ENCODE data around the gene ULBP2. TPM values are rescaled to one million over a fixed set of nuclear protein-coding genes. Genes with fewer than 3 reads are reported as not detected.
"Not testable (repeated sequence)": the region's sequence is repeated elsewhere in the genome, so short reads cannot be mapped to it uniquely, and the experiment has no call there.

The ULBP2 gene
- total RNA-seq, 4 donors from 2014 or later: 0.39 to 0.74 TPM; not detected in 2

DNA sequence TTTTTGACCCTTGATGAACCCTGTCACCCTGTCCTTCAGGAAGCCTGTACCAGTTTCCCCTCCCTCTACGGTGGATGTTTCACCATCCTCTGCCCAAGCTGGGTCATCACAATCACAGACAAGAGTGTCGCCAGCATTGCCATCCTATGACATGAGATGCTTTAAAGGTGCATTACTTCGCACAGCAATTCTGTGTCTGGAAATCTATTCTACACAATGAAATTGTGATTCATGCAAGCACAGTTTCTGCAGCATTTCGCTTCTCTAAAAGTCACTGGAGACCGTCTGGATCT lies 2.5 kb upstream of the ULBP2 start:
- Histone ChIP-seq H3K4me1 (peaks cover 0 to 33% (median 21%) of the 10 kb centered on the region in 3 donors), H3K4me3 (no peak overlapping the region), H3K36me3 (no peaks in the 10 kb centered on the region), H3K9me3 (no peaks in the 10 kb centered on the region), H3K27ac (no peak overlapping the region), H3K27me3 (peaks cover 92% of the 10 kb centered on the region)
- no peak for ATAC-seq
- TF ChIP-seq POLR2A (IDR thresholded peaks at IDR 0.05): no peak
- 17 to 23% methylated on average over 3 to 5 of the region's 5 CpGs for WGBS, 2 donors (ENCODE audit: low coverage in 1 of 2)

DNA sequence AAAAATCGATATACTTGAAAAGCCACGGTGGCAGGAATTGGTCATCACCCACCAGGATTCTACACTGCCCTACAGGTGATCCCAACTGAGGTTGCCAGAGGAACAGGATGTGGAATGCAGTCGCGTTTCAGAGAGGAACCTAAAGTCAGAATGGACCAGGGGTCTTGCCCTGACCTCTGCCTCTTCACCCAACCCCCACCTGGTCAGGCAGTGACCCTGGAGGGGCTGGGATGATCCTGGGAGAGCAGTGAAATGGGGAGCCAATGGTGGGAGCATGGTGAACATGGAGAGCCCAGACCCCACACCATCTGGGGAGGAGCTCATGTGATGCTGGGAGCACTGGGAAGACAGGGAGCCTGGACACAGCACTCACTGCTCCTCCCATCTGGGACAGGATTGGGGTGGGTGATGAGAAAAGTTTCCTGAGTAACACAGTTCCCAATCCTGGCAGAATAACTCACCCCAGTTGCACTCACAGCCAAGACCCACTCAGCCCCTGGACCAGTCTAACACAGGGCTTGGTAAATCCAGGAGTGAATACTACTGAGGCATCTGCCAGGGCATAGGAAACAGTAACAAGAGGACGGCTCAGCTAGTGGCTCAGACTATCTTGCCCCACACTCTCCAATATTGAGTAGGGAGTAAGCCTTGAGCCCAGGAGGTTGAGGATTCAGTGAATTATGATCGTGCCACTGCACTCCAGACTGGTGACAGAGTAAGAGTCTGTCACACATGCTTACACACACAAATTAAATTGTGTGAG lies 1.7 kb upstream of the ULBP2 start:
- no peak for ATAC-seq
- Histone ChIP-seq H3K4me3 (no peak overlapping the region), H3K4me1 (peaks cover 0 to 33% (median 21%) of the 10 kb centered on the region in 3 donors), H3K27me3 (peaks cover 84% of the 10 kb centered on the region), H3K27ac (no peak overlapping the region), H3K36me3 (no peaks in the 10 kb centered on the region), H3K9me3 (no peaks in the 10 kb centered on the region)
- WGBS, 2 donors (ENCODE audit: low coverage in 1 of 2): 18 to 26% methylated on average over 6 of the region's 6 CpGs
- TF ChIP-seq EP300 (IDR thresholded peaks at IDR 0.05) (no peak), POLR2A (IDR thresholded peaks at IDR 0.05) (no peak), POLR2AphosphoS5 (IDR thresholded peaks at IDR 0.05) (no peak)

DNA sequence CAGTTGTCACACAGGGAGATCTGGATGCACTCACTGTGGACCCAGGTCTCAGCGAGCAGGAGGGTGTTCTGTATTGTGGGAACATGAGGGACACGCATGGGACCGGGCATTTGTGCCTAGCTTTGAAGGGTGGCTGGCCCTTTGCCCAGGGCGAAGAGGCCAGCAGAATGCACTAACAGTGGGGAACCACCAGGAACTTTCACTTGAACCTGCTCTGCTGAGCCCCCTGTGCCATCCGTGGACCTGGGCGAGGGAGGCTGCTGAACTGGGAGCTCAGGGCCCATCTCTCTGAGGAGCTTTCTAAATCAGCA lies 1.2 kb upstream of the ULBP2 start:
- no peak overlapping the region for H3K4me3 ChIP-seq
- TF ChIP-seq POLR2AphosphoS5 (IDR thresholded peaks at IDR 0.05) (no peak), POLR2A (IDR thresholded peaks at IDR 0.05) (no peak), CTCF (IDR thresholded peaks at IDR 0.05) (no peak), EP300 (IDR thresholded peaks at IDR 0.05) (no peak)
- peaks cover 79% of the 10 kb centered on the region for H3K27me3 ChIP-seq
- no peaks in the 10 kb centered on the region for H3K36me3 ChIP-seq
- H3K27ac ChIP-seq: no peak overlapping the region
- H3K4me1 ChIP-seq: peaks cover 0 to 33% (median 21%) of the 10 kb centered on the region in 3 donors
- no peak for ATAC-seq
- WGBS, 2 donors (ENCODE audit: low coverage in 1 of 2): 50% methylated on average over 1 of the region's 6 CpGs; no CpG with 5 or more reads in 1 of the 2 donors
- H3K9me3 ChIP-seq: no peaks in the 10 kb centered on the region

DNA sequence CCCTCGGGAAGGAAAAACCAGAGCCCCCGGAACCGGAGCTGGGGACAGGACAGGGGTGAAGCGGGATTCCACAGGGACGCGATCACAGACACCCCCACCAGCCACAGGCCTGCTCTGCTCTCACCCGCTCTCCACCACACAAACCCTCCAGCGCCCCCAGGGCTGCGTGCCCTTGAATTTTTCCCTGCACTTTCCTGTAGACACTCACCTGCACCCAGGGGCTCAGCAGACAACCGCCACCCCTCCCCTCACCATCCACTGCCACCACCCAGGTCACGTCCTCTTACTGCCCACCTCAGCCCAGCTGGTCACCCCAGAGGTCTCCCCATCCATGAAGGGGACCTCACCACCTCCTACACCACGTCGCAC lies 631 bp downstream of the ULBP2 start:
- H3K36me3 ChIP-seq: no peaks in the 10 kb centered on the region
- TF ChIP-seq POLR2AphosphoS5 (IDR thresholded peaks at IDR 0.05): no peak
- TF ChIP-seq CTCF (IDR thresholded peaks at IDR 0.05): no peak
- no peak for TF ChIP-seq EP300 (IDR thresholded peaks at IDR 0.05)
- no peak for TF ChIP-seq POLR2A (IDR thresholded peaks at IDR 0.05)
- no peak overlapping the region for H3K27ac ChIP-seq
- WGBS, 2 donors (ENCODE audit: low coverage in 1 of 2): 18 to 80% methylated on average over 1 to 7 of the region's 13 CpGs
- H3K9me3 ChIP-seq: no peaks in the 10 kb centered on the region
- peaks cover 61% of the 10 kb centered on the region for H3K27me3 ChIP-seq
- peak overlapping the region in 1 of 2 donors; percentile 53 for H3K4me3 ChIP-seq
- H3K4me1 ChIP-seq: peaks cover 0 to 33% (median 21%) of the 10 kb centered on the region in 3 donors
- ATAC-seq: no peak

- H3K4me1 ChIP-seq: peaks cover 0 to 29% (median 18%) of the 10 kb centered on the region in 3 donors
- H3K4me3 ChIP-seq, H3K36me3 ChIP-seq, H3K9me3 ChIP-seq, ATAC-seq, H3K27ac ChIP-seq: not testable (repeated sequence)
- H3K27me3 ChIP-seq: peaks cover 59% of the 10 kb centered on the region
- 93% methylated on average over 3 of the region's 5 CpGs; no CpG with 5 or more reads in 1 of the 2 donors for WGBS, 2 donors (ENCODE audit: low coverage in 1 of 2)
Measured at GRCh38 chr6:149943321-149943720, 1.5 kb downstream of the ULBP2 start.

- not testable (repeated sequence) for H3K36me3 ChIP-seq, H3K27ac ChIP-seq, H3K9me3 ChIP-seq, H3K4me3 ChIP-seq, ATAC-seq
- Histone ChIP-seq H3K27me3 (peaks cover 52% of the 10 kb centered on the region), H3K4me1 (peaks cover 0 to 19% (median 10%) of the 10 kb centered on the region in 3 donors)
- WGBS, 2 donors (ENCODE audit: low coverage in 1 of 2): 83% methylated on average over 2 of the region's 6 CpGs; no CpG with 5 or more reads in 1 of the 2 donors
Measured at GRCh38 chr6:149945276-149945675, 3.5 kb downstream of the ULBP2 start.

DNA sequence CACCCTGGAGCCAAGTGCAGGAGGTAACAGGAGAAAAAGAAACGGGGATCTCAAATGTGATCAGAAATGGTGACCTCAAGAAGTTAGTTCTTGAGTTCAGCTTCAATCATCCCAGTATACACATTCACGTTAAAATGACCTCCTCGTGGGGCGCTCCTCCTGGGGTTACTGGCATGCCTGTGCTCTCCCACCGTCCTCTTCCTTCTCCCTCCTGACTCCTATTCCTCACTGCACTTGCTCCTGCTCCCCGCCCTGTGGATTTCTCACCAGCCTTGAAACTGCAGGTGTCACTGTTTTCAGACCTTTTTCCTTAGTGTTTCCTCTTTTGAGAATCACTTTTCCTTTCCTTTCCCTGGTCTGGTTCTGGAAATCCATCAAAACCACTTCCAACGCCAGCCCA lies 4.8 kb downstream of the ULBP2 start:
- peaks cover 52% of the 10 kb centered on the region for H3K27me3 ChIP-seq
- 48 to 70% methylated on average over 6 to 7 of the region's 7 CpGs for WGBS, 2 donors (ENCODE audit: low coverage in 1 of 2)

DNA sequence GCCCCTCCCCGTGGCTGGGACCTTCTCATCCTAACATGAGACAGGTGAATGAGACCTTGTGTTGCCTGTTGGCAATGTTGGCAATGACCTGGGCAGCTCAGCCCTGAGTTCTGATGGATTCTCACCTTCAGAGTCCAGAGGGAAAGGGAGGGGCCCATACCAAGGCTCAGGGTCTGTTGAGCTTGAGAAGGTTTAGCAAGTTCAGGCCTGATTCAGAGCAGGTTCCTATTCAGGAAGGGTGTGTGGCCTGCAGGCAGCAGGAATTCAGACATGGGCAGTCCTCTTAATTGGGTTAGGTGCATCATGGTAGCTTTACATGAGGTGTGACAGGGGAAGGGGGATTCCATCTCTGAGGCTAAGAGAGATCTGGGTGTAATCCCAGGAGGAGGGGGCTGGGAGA lies 5.7 kb downstream of the ULBP2 start:
- not testable (repeated sequence) for ATAC-seq, H3K4me3 ChIP-seq, H3K9me3 ChIP-seq, H3K36me3 ChIP-seq, H3K27ac ChIP-seq, H3K4me1 ChIP-seq
- no CpG with 5 or more reads among the region's 1 CpG for WGBS, 2 donors (ENCODE audit: low coverage in 1 of 2)
- peaks cover 52% of the 10 kb centered on the region for H3K27me3 ChIP-seq

More for the DNA sequence above, 4.8 kb downstream of the ULBP2 start:
- H3K9me3 ChIP-seq, H3K4me1 ChIP-seq, H3K27ac ChIP-seq, H3K36me3 ChIP-seq, ATAC-seq, H3K4me3 ChIP-seq: not testable (repeated sequence)

Measured in gastroesophageal sphincter (tissue), 4 donors.